HEK293T (cell line): ENCODE measurements around the gene GOLGA8A.
"Not testable (repeated sequence)": the region's sequence is repeated elsewhere in the genome, so short reads cannot be mapped to it uniquely, and the experiment has no call there.

Source experiments
- ARNT ChIP-seq: fragments of 450-650 bp; IDR thresholded peaks from 2 replicates; pipeline ENCODE4 v1.6.1; 2017; ENCODE audit warnings: mild to moderate bottlenecking
- BHLHE40 ChIP-seq: fragments of 450-650 bp; IDR thresholded peaks from 2 replicates; pipeline ENCODE4 v1.6.1; 2016; ENCODE audit warnings: mild to moderate bottlenecking, moderate library complexity, borderline replicate concordance
- CTBP1 ChIP-seq: fragments of 450-650 bp; IDR thresholded peaks from 2 replicates; pipeline ENCODE4 v1.6.1; 2016; ENCODE audit warnings: borderline replicate concordance
- ELF4 ChIP-seq: fragments of 450-650 bp; IDR thresholded peaks from 2 replicates; pipeline ENCODE4 v1.6.1; 2017; ENCODE audit warnings: antibody characterized with exemption
- FOXA1 ChIP-seq: fragments of 450-650 bp; IDR thresholded peaks from 2 replicates; pipeline ENCODE4 v1.6.1; 2016; ENCODE audit warnings: mild to moderate bottlenecking
- FOXK2 ChIP-seq: fragments of 450-650 bp; IDR thresholded peaks from 2 replicates; pipeline ENCODE4 v1.6.1; 2016; ENCODE audit warnings: mild to moderate bottlenecking
- FOXM1 ChIP-seq: fragments of 450-650 bp; IDR thresholded peaks from 2 replicates; pipeline ENCODE4 v1.6.1; 2017; ENCODE audit warnings: mild to moderate bottlenecking, borderline replicate concordance
- HDGF ChIP-seq: fragments of 450-650 bp; IDR thresholded peaks from 2 replicates; pipeline ENCODE4 v1.6.1; 2017; ENCODE audit warnings: antibody characterized with exemption, borderline replicate concordance
- LEF1 ChIP-seq: fragments of 450-650 bp; IDR thresholded peaks from 2 replicates; pipeline ENCODE4 v1.6.1; 2017; ENCODE audit warnings: mild to moderate bottlenecking, borderline replicate concordance
- PKNOX1 ChIP-seq: fragments of 450-650 bp; IDR thresholded peaks from 2 replicates; pipeline ENCODE4 v1.6.1; 2016
- SP1 ChIP-seq: fragments of 450-650 bp; IDR thresholded peaks from 2 replicates; pipeline ENCODE4 v1.6.1; 2017
- SUZ12 ChIP-seq: fragments of 450-650 bp; IDR thresholded peaks from 2 replicates; pipeline ENCODE4 v1.6.1; 2016; ENCODE audit warnings: mild to moderate bottlenecking
- TARDBP ChIP-seq: fragments of 450-650 bp; IDR thresholded peaks from 2 replicates; pipeline ENCODE4 v1.6.1; 2016
- ZNF384 ChIP-seq: fragments of 450-650 bp; IDR thresholded peaks from 2 replicates; pipeline ENCODE4 v1.6.1; 2016

- not testable (repeated sequence) for TF ChIP-seq BHLHE40, SP1, FOXA1, SUZ12, ARNT, FOXK2, PKNOX1, CTBP1, HDGF, LEF1, TARDBP, ZNF384, FOXM1, ELF4
Measured at GRCh38 chr15:34433956-34434626, 3.5 kb downstream of the GOLGA8A start.
